HCT116 (cell line): Measurements from ENCODE around the gene KIRREL3. TPM values are rescaled to one million over a fixed set of nuclear protein-coding genes. Genes with fewer than 3 reads are reported as not detected.
"Not testable (repeated sequence)": the region's sequence is repeated elsewhere in the genome, so short reads cannot be mapped to it uniquely, and the experiment has no call there.

ENCODE experiments used
- ATAC-seq: fragments of 200-7000 bp; cut with Tn5 transposase; 2 replicates; pipeline ENCODE4 v1.9.1; 2020; ENCODE audit warnings: mild to moderate bottlenecking, moderate library complexity
- BruUV-seq: library from RNA; stranded (reverse); fragments of 400-500 nt; replicated peaks from 2 replicates; lab custom pipeline; 2021; lab: Mats Ljungman, UMichigan
- CTCF ChIA-PET: fragments of 300-600 bp; sonication (Branson Sonifier 250); formaldehyde crosslinking; loops from one replicate; lab custom pipeline; 2021; ENCODE audit warnings: antibody characterized with exemption; lab: Charles Lee
- POLR2A ChIA-PET: fragments of 300-600, 350-600 bp; sonication (Branson Sonifier 250); formaldehyde crosslinking; loops from one replicate; lab custom pipeline; 2021; ENCODE audit warnings: antibody characterized with exemption; lab: Charles Lee
- RAD21 ChIA-PET, 2 experiments: fragments of 300-600 bp; sonication (Branson Sonifier 250); formaldehyde crosslinking; loops; one replicate each; lab custom pipeline; 2023; ENCODE audit warnings: low total read pairs in 2 of 2; ENCODE audit not compliant: uncharacterized antibody in 2 of 2, unreplicated experiment in 2 of 2, low non-redundant PET in 1 of 2; lab: Charles Lee
- DNase-seq: peaks from one replicate; pipeline ENCODE4 v3.0.0-alpha.2; 2010; ENCODE audit warnings: low read depth, low spot score
- H2AFZ ChIP-seq: fragments of 200-600 bp; shearing (Covaris generic), sonication (generic); 2 replicates; pipeline ENCODE4 v1.6.1; 2017; ENCODE audit warnings: low read depth, mixed run types, mixed read lengths, antibody characterized with exemption, low read length; ENCODE audit not compliant: poor library complexity, severe bottlenecking
- H3K27ac ChIP-seq: 2 replicates; pipeline ENCODE4 v1.5.1; 2012; ENCODE audit warnings: low read depth, low read length
- H3K27me3 ChIP-seq: fragments of 200-600 bp; sonication (generic); 2 replicates; pipeline ENCODE4 v1.6.1; 2016; ENCODE audit warnings: mixed run types, low read length, mixed read lengths; ENCODE audit not compliant: insufficient read depth
- H3K36me3 ChIP-seq, 2 experiments: fragments of 200-500 bp in 1 of 2; fragments of 200-600 bp in 1 of 2; sonication (Bioruptor generic) in 1 of 2; sonication (generic) in 1 of 2; 2 replicates each; pipeline versions ENCODE4 v1.5.1 to v1.6.1; 2014 to 2016; ENCODE audit warnings: low read length in 2 of 2, inconsistent platforms in 1 of 2, mixed read lengths in 1 of 2, mixed run types in 1 of 2; ENCODE audit not compliant: insufficient read depth in 2 of 2, control insufficient read depth in 1 of 2
- H3K4me1 ChIP-seq, 2 experiments: fragments of 200-600 bp in 1 of 2; sonication (generic) in 1 of 2; 2 replicates each; pipeline versions ENCODE4 v1.5.1 to v1.6.1; 2012 to 2017; ENCODE audit warnings: low read length in 2 of 2, inconsistent platforms in 1 of 2, mild to moderate bottlenecking in 1 of 2, mixed read lengths in 1 of 2, mixed run types in 1 of 2, moderate library complexity in 1 of 2; ENCODE audit not compliant: insufficient read depth in 2 of 2, control insufficient read depth in 1 of 2
- H3K4me2 ChIP-seq: fragments of 200-600 bp; sonication (generic); 2 replicates; pipeline ENCODE4 v1.6.1; 2017; ENCODE audit warnings: mixed run types, low read length, mixed read lengths
- H3K4me3 ChIP-seq, 2 experiments: fragments of 200-600 bp in 1 of 2; sonication (generic) in 1 of 2; replicated peaks in 1 of 2; 2 replicates each; pipeline ENCODE4 v1.5.1; 2011 to 2016; ENCODE audit warnings: low read length in 2 of 2, control low read depth in 1 of 2, low read depth in 1 of 2, mild to moderate bottlenecking in 1 of 2, mixed read lengths in 1 of 2, mixed run types in 1 of 2
- H3K79me2 ChIP-seq: fragments of 200-600 bp; sonication (generic); 2 replicates; pipeline ENCODE4 v1.6.1; 2017; ENCODE audit warnings: mild to moderate bottlenecking, mixed run types, low read length, moderate library complexity, mixed read lengths; ENCODE audit not compliant: insufficient read depth
- H3K9ac ChIP-seq: fragments of 200-600 bp; sonication (generic); 2 replicates; pipeline ENCODE4 v1.6.1; 2016; ENCODE audit warnings: low read length, mixed read lengths
- H3K9me2 ChIP-seq: fragments of 200-600 bp; sonication (generic), shearing (Covaris generic); 2 replicates; pipeline ENCODE4 v1.6.1; 2017; ENCODE audit warnings: mixed run types, mild to moderate bottlenecking, moderate library complexity; ENCODE audit not compliant: insufficient read depth
- H3K9me3 ChIP-seq, 2 experiments: fragments of 200-500 bp in 1 of 2; fragments of 200-600 bp in 1 of 2; sonication (Bioruptor generic) in 1 of 2; sonication (generic) in 1 of 2; 2 replicates each; pipeline ENCODE4 v1.6.1; 2014 to 2017; ENCODE audit warnings: low read length in 2 of 2, mixed read lengths in 2 of 2, inconsistent platforms in 1 of 2, low read depth in 1 of 2, mild to moderate bottlenecking in 1 of 2, mixed run types in 1 of 2, moderate library complexity in 1 of 2; ENCODE audit not compliant: control insufficient read depth in 1 of 2, insufficient read depth in 1 of 2
- H4K20me1 ChIP-seq: fragments of 200-600 bp; sonication (generic), shearing (Covaris generic); 2 replicates; pipeline ENCODE4 v1.6.1; 2017; ENCODE audit warnings: mixed run types, mild to moderate bottlenecking, moderate library complexity; ENCODE audit not compliant: insufficient read depth
- EGR1 ChIP-seq: IDR thresholded peaks from 2 replicates; pipeline ENCODE4 v1.6.1; 2012; ENCODE audit warnings: low read depth
- EZH2phosphoT487 ChIP-seq: fragments of 200-600 bp; IDR thresholded peaks from 2 replicates; pipeline ENCODE4 v1.6.1; 2018; ENCODE audit warnings: antibody characterized with exemption, borderline replicate concordance
- FOSL1 ChIP-seq: IDR thresholded peaks from 2 replicates; pipeline ENCODE4 v1.6.1; 2012; ENCODE audit warnings: low read depth
- YY1 ChIP-seq: IDR thresholded peaks from 2 replicates; pipeline ENCODE4 v1.6.1; 2011; ENCODE audit warnings: low read length, low read depth, moderate library complexity, mild to moderate bottlenecking; ENCODE audit not compliant: insufficient replicate concordance; ENCODE audit errors: extremely low read depth
- ZNF274 ChIP-seq: fragments of 200-500 bp; sonication (Bioruptor generic); IDR thresholded peaks from 2 replicates; pipeline ENCODE4 v1.6.1; 2014; ENCODE audit warnings: mild to moderate bottlenecking, low read depth, low read length, inconsistent platforms
- intact Hi-C: fragments of 100-400 bp; cut with micrococcal nuclease; formaldehyde crosslinking; loops from 2 replicates; pipeline ENCODE4 v1.10.0; 2022
- total RNA-seq: library from RNA; stranded (reverse); gene quantifications from one replicate; pipeline ENCODE4 v1.2.1, GENCODE V29; 2021; ENCODE audit not compliant: unreplicated experiment
- TF ChIP-seq, protein P1 (sequence below): IDR thresholded peaks from 2 replicates; pipeline ENCODE4 v1.6.1; 2011; ENCODE audit warnings: mild to moderate bottlenecking, low read length, moderate library complexity; ENCODE audit not compliant: insufficient replicate concordance; ENCODE audit errors: extremely low read depth

The KIRREL3 gene
- total RNA-seq, 1 experiment from 2014 or later = not detected

GRCh38 chr11:126390272-126390867, 610.2 kb downstream of the KIRREL3 start:
- DNase-seq (no peak), ATAC-seq (no peak)
- H3K4me3 ChIP-seq = no peak overlapping the region
- ChIA-PET POLR2A (no interaction called here), CTCF (no interaction called here), RAD21 (no interaction called here)
- no TSS peak for BruUV-seq
- H3K4me2 ChIP-seq = no peak overlapping the region
- no peaks in the 10 kb centered on the region for H3K79me2 ChIP-seq
- H3K27me3 ChIP-seq = no peaks in the 10 kb centered on the region
- no peak overlapping the region for H3K9ac ChIP-seq
- no peaks in the 10 kb centered on the region for H3K4me1 ChIP-seq
- H2AFZ ChIP-seq = no peak overlapping the region
- intact Hi-C loops = no loop called here
- H4K20me1 ChIP-seq = no peaks in the 10 kb centered on the region
- H3K36me3 ChIP-seq = no peaks in the 10 kb centered on the region
- H3K9me2 ChIP-seq = no peaks in the 10 kb centered on the region
- no peak overlapping the region for H3K27ac ChIP-seq
- TF ChIP-seq ZNF274 (no peak), FOSL1 (no peak)
- H3K9me3 ChIP-seq = no peaks in the 10 kb centered on the region

GRCh38 chr11:126387857-126388256, 612.7 kb downstream of the KIRREL3 start:
- TF ChIP-seq, protein P1, sequence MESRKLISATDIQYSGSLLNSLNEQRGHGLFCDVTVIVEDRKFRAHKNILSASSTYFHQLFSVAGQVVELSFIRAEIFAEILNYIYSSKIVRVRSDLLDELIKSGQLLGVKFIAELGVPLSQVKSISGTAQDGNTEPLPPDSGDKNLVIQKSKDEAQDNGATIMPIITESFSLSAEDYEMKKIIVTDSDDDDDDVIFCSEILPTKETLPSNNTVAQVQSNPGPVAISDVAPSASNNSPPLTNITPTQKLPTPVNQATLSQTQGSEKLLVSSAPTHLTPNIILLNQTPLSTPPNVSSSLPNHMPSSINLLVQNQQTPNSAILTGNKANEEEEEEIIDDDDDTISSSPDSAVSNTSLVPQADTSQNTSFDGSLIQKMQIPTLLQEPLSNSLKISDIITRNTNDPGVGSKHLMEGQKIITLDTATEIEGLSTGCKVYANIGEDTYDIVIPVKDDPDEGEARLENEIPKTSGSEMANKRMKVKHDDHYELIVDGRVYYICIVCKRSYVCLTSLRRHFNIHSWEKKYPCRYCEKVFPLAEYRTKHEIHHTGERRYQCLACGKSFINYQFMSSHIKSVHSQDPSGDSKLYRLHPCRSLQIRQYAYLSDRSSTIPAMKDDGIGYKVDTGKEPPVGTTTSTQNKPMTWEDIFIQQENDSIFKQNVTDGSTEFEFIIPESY = no peak
- TF ChIP-seq YY1 (no peak), EZH2phosphoT487 (no peak), FOSL1 (no peak), EGR1 (no peak), ZNF274 (no peak)
- H3K27me3 ChIP-seq = no peaks in the 10 kb centered on the region
- no peak overlapping the region for H3K27ac ChIP-seq
- H3K79me2 ChIP-seq = no peaks in the 10 kb centered on the region
- no peaks in the 10 kb centered on the region for H3K9me3 ChIP-seq
- H3K4me1 ChIP-seq = no peaks in the 10 kb centered on the region
- RAD21 ChIA-PET = no interaction called here
- no TSS peak for BruUV-seq
- H3K9me2 ChIP-seq = no peaks in the 10 kb centered on the region
- no peak for DNase-seq
- no peaks in the 10 kb centered on the region for H3K36me3 ChIP-seq
- no peaks in the 10 kb centered on the region for H4K20me1 ChIP-seq
- intact Hi-C loops = no loop called here
- no peak overlapping the region for H3K4me2 ChIP-seq
- no peak for ATAC-seq
- H2AFZ ChIP-seq = no peak overlapping the region
- no peak overlapping the region for H3K4me3 ChIP-seq
- no peak overlapping the region for H3K9ac ChIP-seq
- POLR2A ChIA-PET = no interaction called here
- CTCF ChIA-PET = no interaction called here

DNA sequence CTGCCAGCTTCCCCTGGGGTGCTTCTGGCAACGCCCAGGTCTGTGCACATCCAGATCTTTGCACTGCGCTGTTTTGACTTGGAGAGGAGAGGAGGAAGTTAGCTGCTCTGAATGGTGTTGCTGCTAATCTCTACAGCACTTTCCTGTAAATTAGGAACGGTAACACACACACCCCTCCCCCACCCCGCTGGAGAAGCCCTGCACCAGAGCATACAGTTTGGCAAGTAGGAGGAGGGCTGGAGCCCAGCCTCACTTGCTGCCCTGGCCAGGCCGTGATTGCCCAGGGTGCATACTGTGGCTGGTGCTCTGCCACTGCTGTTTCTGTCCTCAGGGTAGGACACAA, 613.9 kb downstream of the KIRREL3 start:
- POLR2A ChIA-PET, BruUV-seq, H3K36me3 ChIP-seq, H3K9me2 ChIP-seq, H2AFZ ChIP-seq, DNase-seq, H3K9me3 ChIP-seq, ATAC-seq, H3K27ac ChIP-seq, CTCF ChIA-PET, H3K4me3 ChIP-seq, intact Hi-C loops, H3K4me1 ChIP-seq, H3K27me3 ChIP-seq, H4K20me1 ChIP-seq, H3K4me2 ChIP-seq, RAD21 ChIA-PET, H3K79me2 ChIP-seq, H3K9ac ChIP-seq: not testable (repeated sequence)
